ENCODE results near the gene LRIG1. TPM values are rescaled to one million over a fixed set of nuclear protein-coding genes. Genes with fewer than 3 reads are reported as not detected.

LRIG1 gene
- total and polyA plus RNA-seq, 2 of the 8 experiments (the other 6 are each of a cell fraction or from before 2014, with no cell fraction given), result 78.1 to 88.7 TPM

DNA sequence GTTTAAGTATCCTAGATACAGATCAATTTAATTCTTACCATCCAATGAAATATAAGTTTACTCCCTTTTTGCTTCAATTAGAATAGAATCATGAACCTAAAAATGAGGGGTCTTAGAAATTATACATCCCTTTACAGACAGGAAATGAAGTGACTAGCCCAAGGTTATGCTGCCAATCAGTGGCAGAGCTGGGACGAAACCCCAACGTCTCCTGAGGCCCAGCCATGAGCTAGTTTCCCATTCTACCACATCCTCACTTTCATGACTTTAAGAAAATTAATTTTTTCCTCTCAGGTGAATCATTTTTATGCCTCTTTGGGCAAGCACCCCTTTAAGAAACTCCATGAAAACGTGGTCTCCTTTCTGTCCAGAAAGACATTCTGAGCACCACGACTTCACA is 11.2 kb downstream of the LRIG1 start:
- H4K5ac ChIP-seq (ENCODE audit: insufficient read length, low read depth, low read length), result no peak overlapping the region
- no peak overlapping the region for H2BK5ac ChIP-seq (ENCODE audit: low read depth, low read length)
- no peak overlapping the region for H2BK120ac ChIP-seq (replicated peaks; ENCODE audit: low read depth, low read length)
- H3K27me3 ChIP-seq (replicated peaks in 1 of 4; ENCODE audit: control insufficient read depth in 3 of 4, extremely low read depth in 1 of 4, insufficient read depth in 3 of 4, low read length in 3 of 4), result no peaks in the 10 kb centered on the region
- H3K79me1 ChIP-seq (ENCODE audit: low read depth, low read length), result peaks cover 12% of the 10 kb centered on the region
- TF ChIP-seq RXRA (IDR thresholded peaks at IDR 0.05; ENCODE audit: insufficient read depth, low read depth, low read length) (no peak), SUZ12 (IDR thresholded peaks at IDR 0.05; ENCODE audit: low read length) (no peak), BCL11A (IDR thresholded peaks at IDR 0.05; ENCODE audit: low read depth in 2 of 2, low read length in 2 of 2) (no peak)
- peaks cover 4 to 29% of the 10 kb centered on the region in 2 experiments for H4K20me1 ChIP-seq (replicated peaks in 1 of 2; ENCODE audit: control insufficient read depth in 1 of 2, insufficient read depth in 2 of 2, low read length in 2 of 2)
- no peak overlapping the region for H3K9ac ChIP-seq (replicated peaks in 1 of 4; ENCODE audit: extremely low read depth in 1 of 4, low read depth in 3 of 4, low read length in 3 of 4)
- no peak overlapping the region for H4K8ac ChIP-seq (ENCODE audit: extremely low read depth, insufficient read depth, low read length)
- H3K79me2 ChIP-seq (ENCODE audit: control insufficient read depth in 1 of 2, insufficient read depth in 2 of 2, low read length in 2 of 2), result peaks cover 59 to 100% of the 10 kb centered on the region in 2 experiments
- no peak overlapping the region for H3K14ac ChIP-seq (ENCODE audit: insufficient read length)
- no peak overlapping the region for H3K4ac ChIP-seq (replicated peaks; ENCODE audit: insufficient read length, low read depth, low read length)
- no peak overlapping the region for H3K18ac ChIP-seq (ENCODE audit: extremely low read depth, low read length)
- ChIA-PET POLR2A (ENCODE audit: partially characterized antibody) (interaction anchor here (0.6 to 1.6 kb wide), 4 partner anchors 9 to 42 kb away, joined by 3 to 6 read pairs (median 4); no protein-coding TSS in a partner anchor), CTCF (ENCODE audit: partially characterized antibody) (interaction anchor here (1.1 to 2.4 kb wide), 4 partner anchors 78 to 369 kb away, joined by 3 to 13 read pairs (median 4); no protein-coding TSS in a partner anchor)
- no peak overlapping the region for H3K27ac ChIP-seq (ENCODE audit: low read depth, low read length)
- H3K9me3 ChIP-seq (ENCODE audit: insufficient read depth in 2 of 2, low read depth in 1 of 2, low read length in 1 of 2), result no peaks in the 10 kb centered on the region
- H2BK20ac ChIP-seq (ENCODE audit: low read length), result no peak overlapping the region
- H2BK15ac ChIP-seq (ENCODE audit: low read length), result no peak overlapping the region
- H3K56ac ChIP-seq (replicated peaks; ENCODE audit: insufficient read length, low read depth, low read length), result no peak overlapping the region
- H2AK5ac ChIP-seq (ENCODE audit: low read depth, low read length), result no peak overlapping the region
- WGBS, 2 experiments (ENCODE audit: extremely low coverage in 1 of 2, insufficient coverage in 1 of 2, insufficient read length in 1 of 2, insufficient replicate concordance in 2 of 2, low coverage in 1 of 2, low lambda C conversion rate in 2 of 2, missing lambda C conversion rate in 1 of 2), result 88% methylated on average over 4 of the region's 4 CpGs; no CpG with 5 or more reads in 1 of the 2 experiments
- no peaks in the 10 kb centered on the region for H3K23me2 ChIP-seq (ENCODE audit: low read depth, low read length)
- H4K91ac ChIP-seq (replicated peaks; ENCODE audit: insufficient read length, low read length), result no peak overlapping the region
- DNase-seq (ENCODE audit: low read depth in 1 of 2, low spot score in 2 of 2) (no peak), FAIRE-seq (no peak)
- H3K4me1 ChIP-seq (replicated peaks in 1 of 4; ENCODE audit: control insufficient read depth in 3 of 4, insufficient read depth in 4 of 4, low read length in 3 of 4), result peaks cover 6 to 54% (median 39%) of the 10 kb centered on the region in 4 experiments
- H3K4me2 ChIP-seq (ENCODE audit: insufficient read depth in 1 of 2, low read depth in 2 of 2, low read length in 2 of 2), result no peak overlapping the region
- no peaks in the 10 kb centered on the region for H3K36me3 ChIP-seq (ENCODE audit: control insufficient read depth in 2 of 4, insufficient read depth in 4 of 4, low read length in 3 of 4)
- H3K23ac ChIP-seq (ENCODE audit: insufficient read length), result no peak overlapping the region
- H2AFZ ChIP-seq (ENCODE audit: low read length), result no peak overlapping the region
- no peak overlapping the region for H2BK12ac ChIP-seq (ENCODE audit: low read depth, low read length)
- no peak overlapping the region for H3K4me3 ChIP-seq (ENCODE audit: extremely low read depth in 1 of 4, insufficient read depth in 2 of 4, low read depth in 3 of 4, low read length in 4 of 4)
